ENCODE measurements around the gene EPAS1. TPM values are rescaled to one million over a fixed set of nuclear protein-coding genes. Genes with fewer than 3 reads are reported as not detected.

Gene EPAS1
- total and polyA plus RNA-seq, 9 of the 15 experiments (the other 6 are each of a cell fraction or from before 2014, with no cell fraction given) = 0.25 to 11.2 (median 4.1) TPM

- Histone ChIP-seq H3K9ac (ENCODE audit: insufficient read depth in 1 of 2, low read depth in 2 of 2, low read length in 2 of 2) (no peak overlapping the region), H2AFZ (ENCODE audit: low read depth, low read length) (no peak overlapping the region), H3K36me3 (ENCODE audit: control insufficient read depth, insufficient read depth, low read length) (no peaks in the 10 kb centered on the region; the same call in 2 of the 3 replicates), H3K4me1 (replicated peaks in 1 of 2; ENCODE audit: control insufficient read depth in 2 of 2, insufficient read depth in 2 of 2, low read length in 2 of 2) (peaks cover 0 to 7% of the 10 kb centered on the region in 2 experiments; a peak in 1 of 5 replicates), H3K79me2 (ENCODE audit: control insufficient read depth, insufficient read depth, low read length) (no peaks in the 10 kb centered on the region), H3K9me1 (ENCODE audit: control insufficient read depth, insufficient read depth, low read length) (no peaks in the 10 kb centered on the region), H4K20me1 (replicated peaks; ENCODE audit: control insufficient read depth, insufficient read depth, low read length) (no peaks in the 10 kb centered on the region), H3K4me3 (no peak overlapping the region), H3K9me3 (replicated peaks; ENCODE audit: control insufficient read depth, insufficient read depth, low read depth, low read length) (no peaks in the 10 kb centered on the region), H3K27ac (ENCODE audit: extremely low read depth, low read depth, low read length) (no peak overlapping the region), H3K27me3 (ENCODE audit: control insufficient read depth in 2 of 2, insufficient read depth in 2 of 2, low read length in 2 of 2) (no peaks in the 10 kb centered on the region), H3K4me2 (ENCODE audit: insufficient read depth, low read length) (no peak overlapping the region)
- TF ChIP-seq TCFL5 (CRISPR knock-in tag; conservative IDR thresholded peaks at IDR 0.05) (no peak), ATF2 (CRISPR knock-in tag; IDR thresholded peaks at IDR 0.05) (no peak), KLF13 (tag; IDR thresholded peaks at IDR 0.05; ENCODE audit: borderline replicate concordance, low read depth) (no peak), SLC30A9 (CRISPR knock-in tag; IDR thresholded peaks at IDR 0.05) (no peak), KAT7 (CRISPR knock-in tag; IDR thresholded peaks at IDR 0.05; ENCODE audit: borderline replicate concordance) (no peak), TRIM24 (IDR thresholded peaks at IDR 0.05) (no peak), ZEB2 (IDR thresholded peaks at IDR 0.05) (no peak), TRIM25 (IDR thresholded peaks at IDR 0.05; ENCODE audit: borderline replicate concordance) (no peak), GABPB2 (CRISPR knock-in tag; conservative IDR thresholded peaks at IDR 0.05) (no peak), ARID3A (IDR thresholded peaks at IDR 0.05; ENCODE audit: borderline replicate concordance, low read depth, low read length) (no peak), PTTG1 (tag; IDR thresholded peaks at IDR 0.05; ENCODE audit: low read depth) (no peak), ZFPM2 (CRISPR knock-in tag; IDR thresholded peaks at IDR 0.05) (no peak), PURB (CRISPR knock-in tag; IDR thresholded peaks at IDR 0.05; ENCODE audit: low read depth) (no peak), MEF2A (IDR thresholded peaks at IDR 0.05; ENCODE audit: control insufficient read depth, low read depth, low read length) (no peak), MAFF (IDR thresholded peaks at IDR 0.05; ENCODE audit: low read length) (no peak)
- FAIRE-seq (no peak), ATAC-seq (no peak), DNase-seq (ENCODE audit: extremely low read depth in 1 of 4, low spot score in 3 of 4) (no peak)
- in situ Hi-C loops (cut with MboI) (no loop called here), intact Hi-C loops (cut with micrococcal nuclease) (no loop called here)
- no TSS peak for BruUV-seq (replicated peaks)
- CTCF ChIA-PET (ENCODE audit: low intra/inter-chr PET ratio) = no interaction called here
- WGBS (ENCODE audit: insufficient coverage, low coverage, missing lambda C conversion rate) = 64% methylated on average over 1 of the region's 1 CpG
- POLR2A ChIA-PET = interaction anchor here (0.6 to 0.7 kb wide), 3 partner anchors 41 to 237 kb away, joined by 3 to 5 read pairs (median 4); no protein-coding TSS in a partner anchor
These were observed 59.8 kb downstream of the EPAS1 start for GRCh38 chr2:46356991-46357390.
